B cell (primary cell): ENCODE results near the gene PPP4R1. TPM values are rescaled to one million over a fixed set of nuclear protein-coding genes. Genes with fewer than 3 reads are reported as not detected.

Experiments used
- ATAC-seq: fragments of 200-7000 bp; cut with Tn5 transposase; one replicate; pipeline ENCODE4 v1.10.0; 2021; ENCODE audit warnings: low read depth, mild to moderate bottlenecking, moderate number of reproducible peaks, moderate library complexity
- CTCF ChIA-PET: fragments of 350-600 bp; sonication (Branson Sonifier 250); formaldehyde crosslinking; loops from one replicate; lab custom pipeline; 2021; ENCODE audit warnings: antibody characterized with exemption, inconsistent platforms; lab: Charles Lee
- POLR2A ChIA-PET: fragments of 350-600 bp; sonication (Branson Sonifier 250); formaldehyde crosslinking; loops from one replicate; lab custom pipeline; 2021; ENCODE audit warnings: antibody characterized with exemption; lab: Charles Lee
- DNase-seq: peaks from one replicate; pipeline ENCODE4 v3.0.0; 2013
- H2AFZ ChIP-seq: 2 replicates; pipeline ENCODE4 v1.6.1; 2012; ENCODE audit warnings: mild to moderate bottlenecking, low read depth, low read length; ENCODE audit not compliant: insufficient read depth, poor library complexity, severe bottlenecking
- H3K27ac ChIP-seq, 2 donors: 1 replicate in 1 of 2; 2 replicates in 1 of 2; pipeline ENCODE4 v1.5.1; 2012 to 2013; ENCODE audit warnings: low read length in 2 of 2, mild to moderate bottlenecking in 2 of 2, moderate library complexity in 1 of 2
- H3K27me3 ChIP-seq, 4 experiments: fragments of 200-600 bp in 1 of 4; sonication (generic) in 1 of 4; replicated peaks in 1 of 4; 1 replicate in 2 of 4; 2 replicates in 2 of 4; pipeline versions ENCODE4 v1.6.1 to v1.7.0; 2013 to 2016; ENCODE audit warnings: low read length in 3 of 4, mild to moderate bottlenecking in 2 of 4, mixed read lengths in 1 of 4, moderate library complexity in 1 of 4; ENCODE audit not compliant: insufficient read depth in 4 of 4, control insufficient read depth in 3 of 4; ENCODE audit errors: control extremely low read depth in 1 of 4
- H3K36me3 ChIP-seq, 2 experiments: replicated peaks in 1 of 2; 1 replicate in 1 of 2; 2 replicates in 1 of 2; pipeline versions ENCODE4 v1.6.1 to v1.7.1; 2013; ENCODE audit warnings: low read length in 1 of 2; ENCODE audit not compliant: insufficient read depth in 2 of 2, control insufficient read depth in 1 of 2; ENCODE audit errors: control extremely low read depth in 1 of 2, extremely low read depth in 1 of 2
- H3K4me1 ChIP-seq, 2 donors: fragments of 200-600 bp in 1 of 2; sonication (generic) in 1 of 2; 1 replicate in 1 of 2; 2 replicates in 1 of 2; pipeline versions ENCODE4 v1.5.1 to v1.6.1; 2013 to 2017; ENCODE audit warnings: low read length in 2 of 2; ENCODE audit not compliant: control insufficient read depth in 2 of 2, insufficient read depth in 2 of 2
- H3K4me2 ChIP-seq: replicated peaks from 2 replicates; pipeline ENCODE3; 2012; ENCODE audit warnings: mild to moderate bottlenecking, low read depth, low read length; ENCODE audit not compliant: poor library complexity, severe bottlenecking
- H3K4me3 ChIP-seq, 5 experiments: fragments of 200-600 bp in 1 of 5; sonication (generic) in 1 of 5; 1 replicate in 3 of 5; 2 replicates in 2 of 5; pipeline versions ENCODE4 v1.5.1 to v1.7.0; 2011 to 2016; ENCODE audit warnings: low read length in 4 of 5, mild to moderate bottlenecking in 4 of 5, low read depth in 2 of 5, control low read depth in 1 of 5, moderate library complexity in 1 of 5; ENCODE audit not compliant: insufficient read depth in 1 of 5; ENCODE audit errors: control extremely low read depth in 1 of 5, extremely low read depth in 1 of 5
- H3K79me2 ChIP-seq: fragments of 200-600 bp; sonication (generic); one replicate; pipeline ENCODE4 v1.6.0; 2016; ENCODE audit warnings: low read length; ENCODE audit not compliant: control insufficient read depth, insufficient read depth
- H3K9ac ChIP-seq: fragments of 200-600 bp; sonication (generic); 2 replicates; pipeline ENCODE4 v1.6.1; 2017; ENCODE audit warnings: mild to moderate bottlenecking, low read length, moderate library complexity
- H3K9me3 ChIP-seq, 3 donors: one replicate each; pipeline versions ENCODE4 v1.6.1 to v1.7.1; 2013; ENCODE audit warnings: low read length in 2 of 3; ENCODE audit not compliant: control insufficient read depth in 2 of 3, insufficient read depth in 1 of 3; ENCODE audit errors: control extremely low read depth in 1 of 3
- H4K20me1 ChIP-seq: 2 replicates; pipeline ENCODE4 v1.6.0; 2012; ENCODE audit warnings: mild to moderate bottlenecking, low read length; ENCODE audit not compliant: insufficient read depth, control insufficient read depth, poor library complexity, severe bottlenecking
- H3K27ac Mint-ChIP-seq: one replicate; pipeline ENCODE4 v1.8.0; 2021; ENCODE audit warnings: mixed read lengths
- H3K27me3 Mint-ChIP-seq: one replicate; pipeline ENCODE4 v1.8.0; 2021; ENCODE audit warnings: mixed read lengths
- H3K4me1 Mint-ChIP-seq: one replicate; pipeline ENCODE4 v1.8.0; 2021; ENCODE audit warnings: mixed read lengths
- H3K4me3 Mint-ChIP-seq: one replicate; pipeline ENCODE4 v1.8.0; 2021; ENCODE audit warnings: mixed read lengths
- H3K9me3 Mint-ChIP-seq: one replicate; pipeline ENCODE4 v1.8.0; 2022; ENCODE audit warnings: mixed read lengths; ENCODE audit not compliant: insufficient read depth
- EZH2 ChIP-seq: IDR thresholded peaks from 2 replicates; pipeline ENCODE4 v1.6.1; 2012; ENCODE audit warnings: borderline replicate concordance, low read depth, mild to moderate bottlenecking, moderate library complexity, low read length; ENCODE audit not compliant: insufficient read depth, poor library complexity, severe bottlenecking
- WGBS: methylation state at CpG from one replicate; pipeline ENCODE4 v1.1.5; 2013; ENCODE audit warnings: missing lambda C conversion rate; ENCODE audit not compliant: insufficient coverage; 5-methylcytosine and 5-hydroxymethylcytosine counted together
- intact Hi-C: fragments of 100-400 bp; cut with micrococcal nuclease; formaldehyde crosslinking; loops from one replicate; pipeline ENCODE4 v1.10.0; 2022
- polyA plus RNA-seq: library from polyadenylated mRNA; depleted of rRNA; stranded (reverse); fragments of >200 nt; gene quantifications from 2 replicates; pipeline ENCODE4 v1.2.3, GENCODE V29; 2012
- total RNA-seq, 2 donors: library from RNA; stranded (reverse); fragments of 120-200 nt in 1 of 2; gene quantifications; 1 replicate in 1 of 2; 2 replicates in 1 of 2; pipeline versions ENCODE4 v1.2.3 to v1.2.4, GENCODE V29; 2013 to 2022
- TF ChIP-seq, protein P1 (sequence below): fragments of 200-600 bp; IDR thresholded peaks from one replicate; pipeline ENCODE4 v1.8.0; 2022; ENCODE audit warnings: antibody characterized with exemption, mild to moderate bottlenecking

The PPP4R1 gene
- total and polyA plus RNA-seq, 2 donors (not counting 1 experiment from before 2014, with no cell fraction given): 33.4 to 57.1 TPM

DNA sequence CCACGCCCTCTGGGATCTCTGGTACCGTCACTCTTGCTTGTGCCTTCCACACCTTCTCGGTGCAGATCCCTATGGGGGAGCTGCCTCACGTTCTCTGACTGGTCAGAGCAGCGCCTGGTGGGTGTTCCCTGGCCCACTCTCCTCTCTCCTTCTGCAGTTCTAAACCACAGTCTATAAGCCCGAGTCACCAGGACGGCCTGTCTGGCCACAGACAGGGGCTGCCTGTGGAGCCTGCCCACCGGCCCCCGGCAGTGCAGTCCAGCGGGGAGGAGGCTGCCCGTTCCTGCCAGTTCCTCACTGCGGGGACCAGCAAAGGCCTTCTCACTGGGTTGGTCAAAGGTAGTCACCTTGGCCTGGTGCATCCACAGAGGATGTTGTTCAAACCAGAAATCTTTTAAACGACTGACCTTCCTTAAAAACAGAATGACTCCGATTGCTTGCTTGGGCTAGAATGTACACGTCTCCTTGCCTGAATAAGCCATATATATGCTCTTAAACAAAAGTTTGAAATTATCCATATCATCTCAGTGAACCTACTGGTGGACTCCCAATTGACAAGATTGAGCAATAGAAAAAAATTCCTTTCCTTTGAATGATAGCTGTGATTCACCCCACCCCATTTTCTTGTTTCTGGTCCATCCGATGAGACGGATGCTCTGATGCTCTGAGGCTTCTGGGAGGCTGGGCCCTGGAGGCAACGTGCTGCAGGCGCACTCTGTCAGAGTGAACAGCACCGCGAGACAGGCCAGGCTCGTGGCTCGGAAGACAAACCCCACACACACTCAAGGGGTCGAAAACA, 77.8 kb downstream of the PPP4R1 start:
- H3K9ac ChIP-seq: no peak overlapping the region
- no peak overlapping the region for H3K4me2 ChIP-seq
- no peak overlapping the region for H3K27ac ChIP-seq
- intact Hi-C loops: no loop called here
- peaks cover 4 to 64% of the 10 kb centered on the region in 2 experiments for H3K36me3 ChIP-seq
- H3K4me3 ChIP-seq: no peak overlapping the region
- H4K20me1 ChIP-seq: no peaks in the 10 kb centered on the region
- WGBS: 94% methylated on average over 13 of the region's 24 CpGs
- DNase-seq (no peak), ATAC-seq (no peak)
- H3K79me2 ChIP-seq: no peaks in the 10 kb centered on the region
- H3K27ac Mint-ChIP-seq: no peak overlapping the region
- TF ChIP-seq EZH2: no peak
- TF ChIP-seq, protein P1, sequence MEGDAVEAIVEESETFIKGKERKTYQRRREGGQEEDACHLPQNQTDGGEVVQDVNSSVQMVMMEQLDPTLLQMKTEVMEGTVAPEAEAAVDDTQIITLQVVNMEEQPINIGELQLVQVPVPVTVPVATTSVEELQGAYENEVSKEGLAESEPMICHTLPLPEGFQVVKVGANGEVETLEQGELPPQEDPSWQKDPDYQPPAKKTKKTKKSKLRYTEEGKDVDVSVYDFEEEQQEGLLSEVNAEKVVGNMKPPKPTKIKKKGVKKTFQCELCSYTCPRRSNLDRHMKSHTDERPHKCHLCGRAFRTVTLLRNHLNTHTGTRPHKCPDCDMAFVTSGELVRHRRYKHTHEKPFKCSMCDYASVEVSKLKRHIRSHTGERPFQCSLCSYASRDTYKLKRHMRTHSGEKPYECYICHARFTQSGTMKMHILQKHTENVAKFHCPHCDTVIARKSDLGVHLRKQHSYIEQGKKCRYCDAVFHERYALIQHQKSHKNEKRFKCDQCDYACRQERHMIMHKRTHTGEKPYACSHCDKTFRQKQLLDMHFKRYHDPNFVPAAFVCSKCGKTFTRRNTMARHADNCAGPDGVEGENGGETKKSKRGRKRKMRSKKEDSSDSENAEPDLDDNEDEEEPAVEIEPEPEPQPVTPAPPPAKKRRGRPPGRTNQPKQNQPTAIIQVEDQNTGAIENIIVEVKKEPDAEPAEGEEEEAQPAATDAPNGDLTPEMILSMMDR: no peak
- H3K4me1 ChIP-seq: no peaks in the 10 kb centered on the region
- H3K27me3 ChIP-seq: no peaks in the 10 kb centered on the region
- H3K4me1 Mint-ChIP-seq: no peaks in the 10 kb centered on the region
- H3K9me3 Mint-ChIP-seq: no peaks in the 10 kb centered on the region
- ChIA-PET CTCF (no interaction called here), POLR2A (no interaction called here)
- H3K9me3 ChIP-seq: no peaks in the 10 kb centered on the region
- no peaks in the 10 kb centered on the region for H3K27me3 Mint-ChIP-seq
- H3K4me3 Mint-ChIP-seq: no peak overlapping the region
- H2AFZ ChIP-seq: no peak overlapping the region

GRCh38 chr18:9535430-9535991, 78.8 kb downstream of the PPP4R1 start:
- ChIA-PET POLR2A (no interaction called here), CTCF (no interaction called here)
- no peak overlapping the region for H2AFZ ChIP-seq
- no peaks in the 10 kb centered on the region for H3K27me3 Mint-ChIP-seq
- no peak overlapping the region for H3K4me2 ChIP-seq
- no peaks in the 10 kb centered on the region for H3K4me1 ChIP-seq
- TF ChIP-seq EZH2: no peak
- no peaks in the 10 kb centered on the region for H3K4me1 Mint-ChIP-seq
- peaks cover 4 to 66% of the 10 kb centered on the region in 2 experiments for H3K36me3 ChIP-seq
- no peaks in the 10 kb centered on the region for H3K27me3 ChIP-seq
- H3K27ac ChIP-seq: no peak overlapping the region
- ATAC-seq (no peak), DNase-seq (no peak)
- intact Hi-C loops: no loop called here
- no peak overlapping the region for H3K4me3 Mint-ChIP-seq
- 97% methylated on average over 26 of the region's 27 CpGs for WGBS
- H3K9ac ChIP-seq: no peak overlapping the region
- no peaks in the 10 kb centered on the region for H3K9me3 Mint-ChIP-seq
- no peaks in the 10 kb centered on the region for H3K79me2 ChIP-seq
- H4K20me1 ChIP-seq: no peaks in the 10 kb centered on the region
- H3K4me3 ChIP-seq: no peak overlapping the region
- no peaks in the 10 kb centered on the region for H3K9me3 ChIP-seq
- H3K27ac Mint-ChIP-seq: no peak overlapping the region
